HG03135 (cell line): ENCODE results near the gene DPP9.
"Not testable (repeated sequence)": the region's sequence is repeated elsewhere in the genome, so short reads cannot be mapped to it uniquely, and the experiment has no call there.

ENCODE experiments used
- ATAC-seq: cut with Tn5 transposase; IDR thresholded peaks from one replicate; pipeline ENCODE4 v1.9.1; 2021; ENCODE audit warnings: mild to moderate bottlenecking, moderate library complexity; ENCODE audit not compliant: unreplicated experiment

The DPP9 gene

GRCh38 chr19:4723595-4724514 lies at the start of gene DPP9:
DPP9 (minus strand) TSS chr19:4723842; CDS start chr19:4719906, 3,936 bp downstream.
- ATAC-seq = peak; percentile 90

GRCh38 chr19:4773047-4773640 lies 49.5 kb upstream of the DPP9 start:
- ATAC-seq = no peak

GRCh38 chr19:4772566-4772965 lies 48.9 kb upstream of the DPP9 start:
- ATAC-seq = no peak

GRCh38 chr19:4768934-4769777 lies 45.5 kb upstream of the DPP9 start:
- ATAC-seq = no peak

- ATAC-seq = no peak
Measured at GRCh38 chr19:4764393-4764660, 40.7 kb upstream of the DPP9 start.

- ATAC-seq = no peak
Measured at GRCh38 chr19:4763021-4763420, 39.4 kb upstream of the DPP9 start.

GRCh38 chr19:4760285-4760650 lies 36.6 kb upstream of the DPP9 start:
- ATAC-seq = no peak

GRCh38 chr19:4759388-4760284 lies 36.0 kb upstream of the DPP9 start:
- peak; percentile 71 for ATAC-seq

GRCh38 chr19:4758659-4759058 lies 35.0 kb upstream of the DPP9 start:
- no peak for ATAC-seq

- ATAC-seq = no peak
Measured at GRCh38 chr19:4758082-4758481, 34.4 kb upstream of the DPP9 start.

GRCh38 chr19:4755459-4755858 lies 31.8 kb upstream of the DPP9 start:
- no peak for ATAC-seq

- no peak for ATAC-seq
Measured at GRCh38 chr19:4754248-4754647, 30.6 kb upstream of the DPP9 start.

GRCh38 chr19:4749870-4750590 lies 26.4 kb upstream of the DPP9 start:
- no peak for ATAC-seq

- no peak for ATAC-seq
Measured at GRCh38 chr19:4748589-4748988, 24.9 kb upstream of the DPP9 start.

GRCh38 chr19:4748185-4748584 lies 24.5 kb upstream of the DPP9 start:
- no peak for ATAC-seq

GRCh38 chr19:4745986-4746385 lies 22.3 kb upstream of the DPP9 start:
- ATAC-seq = no peak

GRCh38 chr19:4745175-4745574 lies 21.5 kb upstream of the DPP9 start:
- ATAC-seq = not testable (repeated sequence)

- no peak for ATAC-seq
Measured at GRCh38 chr19:4744451-4745174, 21.0 kb upstream of the DPP9 start.
